ENCODE measurements around the gene OR5A2.

- TF ChIP-seq ZFX (IDR thresholded peaks at IDR 0.05) (no peak), CTCF (conservative IDR thresholded peaks at IDR 0.05) (no peak)
Measured at GRCh38 chr11:59416613-59417012, 9.6 kb downstream of the OR5A2 start.
